Body of pancreas (tissue), 4 donors: ENCODE data around the gene CXCL9.
"Not testable (repeated sequence)": the region's sequence is repeated elsewhere in the genome, so short reads cannot be mapped to it uniquely, and the experiment has no call there.

Experiments
- POLR2A ChIP-seq, 3 donors: fragments of 450-650 bp; IDR thresholded peaks; one replicate each; pipeline ENCODE4 v1.6.1; 2016; ENCODE audit warnings: antibody characterized with exemption in 3 of 3, mild to moderate bottlenecking in 2 of 3
- TF ChIP-seq, protein P1 (sequence below), 7 experiments: fragments of 450-650 bp in 4 of 7; fragments of 200-600 bp in 3 of 7; sonication (generic) in 3 of 7; IDR thresholded peaks; one replicate each; pipeline ENCODE4 v1.5.1; 2016 to 2019; ENCODE audit warnings: antibody characterized with exemption in 7 of 7

DNA sequence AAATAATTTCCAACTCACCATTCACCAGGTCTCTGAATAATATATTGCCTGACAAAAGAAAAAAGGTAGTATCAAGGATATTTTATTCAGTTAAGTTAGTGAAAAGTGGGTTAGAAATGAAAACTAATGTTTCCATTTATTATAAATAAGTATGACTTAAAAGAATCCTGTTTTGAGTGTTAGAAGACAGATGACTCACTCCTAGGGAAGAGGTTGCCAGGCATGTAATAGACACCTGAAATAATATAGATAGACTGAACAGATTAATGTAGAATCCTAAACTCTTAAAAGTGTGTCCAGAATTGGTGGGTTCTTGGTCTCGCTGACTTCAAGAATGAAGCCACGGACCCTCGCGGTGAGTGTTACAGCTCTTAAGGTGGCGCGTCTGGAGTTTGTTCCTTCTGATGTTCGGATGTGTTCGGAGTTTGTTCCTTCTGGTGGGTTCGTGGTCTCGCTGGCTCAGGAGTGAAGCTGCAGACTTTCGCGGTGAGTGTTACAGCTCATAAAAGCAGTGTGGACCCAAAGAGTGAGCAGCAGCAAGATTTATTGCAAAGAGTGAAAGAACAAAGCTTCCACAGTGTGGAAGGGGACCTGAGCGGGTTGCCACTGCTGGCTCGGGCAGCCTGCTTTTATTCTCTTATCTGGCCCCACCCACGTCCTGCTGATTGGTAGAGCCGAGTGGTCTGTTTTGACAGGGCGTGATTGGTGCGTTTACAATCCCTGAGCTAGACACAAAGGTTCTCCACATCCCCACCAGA, 35.1 kb upstream of the CXCL9 start:
- TF ChIP-seq, protein P1, sequence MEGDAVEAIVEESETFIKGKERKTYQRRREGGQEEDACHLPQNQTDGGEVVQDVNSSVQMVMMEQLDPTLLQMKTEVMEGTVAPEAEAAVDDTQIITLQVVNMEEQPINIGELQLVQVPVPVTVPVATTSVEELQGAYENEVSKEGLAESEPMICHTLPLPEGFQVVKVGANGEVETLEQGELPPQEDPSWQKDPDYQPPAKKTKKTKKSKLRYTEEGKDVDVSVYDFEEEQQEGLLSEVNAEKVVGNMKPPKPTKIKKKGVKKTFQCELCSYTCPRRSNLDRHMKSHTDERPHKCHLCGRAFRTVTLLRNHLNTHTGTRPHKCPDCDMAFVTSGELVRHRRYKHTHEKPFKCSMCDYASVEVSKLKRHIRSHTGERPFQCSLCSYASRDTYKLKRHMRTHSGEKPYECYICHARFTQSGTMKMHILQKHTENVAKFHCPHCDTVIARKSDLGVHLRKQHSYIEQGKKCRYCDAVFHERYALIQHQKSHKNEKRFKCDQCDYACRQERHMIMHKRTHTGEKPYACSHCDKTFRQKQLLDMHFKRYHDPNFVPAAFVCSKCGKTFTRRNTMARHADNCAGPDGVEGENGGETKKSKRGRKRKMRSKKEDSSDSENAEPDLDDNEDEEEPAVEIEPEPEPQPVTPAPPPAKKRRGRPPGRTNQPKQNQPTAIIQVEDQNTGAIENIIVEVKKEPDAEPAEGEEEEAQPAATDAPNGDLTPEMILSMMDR (IDR thresholded peaks at IDR 0.05), result not testable (repeated sequence)
- not testable (repeated sequence) for TF ChIP-seq POLR2A (IDR thresholded peaks at IDR 0.05)
